Activated CD8-positive, alpha-beta T cell treated with anti-CD3 and anti-CD28 coated beads for 36 hours (primary cell): ENCODE measurements around the gene AADACL4. TPM values are rescaled to one million over a fixed set of nuclear protein-coding genes. Genes with fewer than 3 reads are reported as not detected.

Experiments used
- ATAC-seq: fragments of 200-7000 bp; cut with Tn5 transposase; one replicate; pipeline ENCODE4 v1.10.0; 2021; ENCODE audit warnings: mild to moderate bottlenecking, moderate library complexity
- CTCF ChIA-PET: fragments of 350-600 bp; sonication (Branson Sonifier 250); formaldehyde crosslinking; loops from one replicate; lab custom pipeline; 2021; ENCODE audit warnings: antibody characterized with exemption; lab: Charles Lee
- POLR2A ChIA-PET: fragments of 350-600 bp; sonication (Branson Sonifier 250); formaldehyde crosslinking; loops from one replicate; lab custom pipeline; 2021; ENCODE audit warnings: antibody characterized with exemption; lab: Charles Lee
- DNase-seq: peaks from one replicate; pipeline ENCODE4 v3.0.0-alpha.2; 2020
- H3K27ac Mint-ChIP-seq: one replicate; pipeline ENCODE4 v1.8.0; 2021; ENCODE audit warnings: mild to moderate bottlenecking, mixed read lengths
- H3K27me3 Mint-ChIP-seq: one replicate; pipeline ENCODE4 v1.8.0; 2021; ENCODE audit warnings: mixed read lengths
- H3K36me3 Mint-ChIP-seq: one replicate; pipeline ENCODE4 v1.8.0; 2021; ENCODE audit warnings: low read depth, mixed read lengths
- H3K4me1 Mint-ChIP-seq: one replicate; pipeline ENCODE4 v1.8.0; 2021; ENCODE audit warnings: low read depth, mixed read lengths
- H3K4me3 Mint-ChIP-seq: one replicate; pipeline ENCODE4 v1.8.0; 2021; ENCODE audit warnings: mild to moderate bottlenecking, moderate library complexity, mixed read lengths
- H3K9me3 Mint-ChIP-seq: one replicate; pipeline ENCODE4 v1.8.0; 2021; ENCODE audit warnings: mixed read lengths
- intact Hi-C: fragments of 100-400 bp; cut with micrococcal nuclease; formaldehyde crosslinking; loops from one replicate; pipeline ENCODE4 v1.10.0; 2022
- total RNA-seq, 2 experiments: library from RNA; stranded (reverse); gene quantifications; one replicate each; pipeline ENCODE4 v1.2.3, GENCODE V29; 2021
- TF ChIP-seq, protein P1 (sequence below): fragments of 200-600 bp; IDR thresholded peaks from one replicate; pipeline ENCODE4 v1.8.0; 2022; ENCODE audit warnings: antibody characterized with exemption, mild to moderate bottlenecking

AADACL4 gene
- total RNA-seq, 2 experiments from 2014 or later, result not detected

DNA sequence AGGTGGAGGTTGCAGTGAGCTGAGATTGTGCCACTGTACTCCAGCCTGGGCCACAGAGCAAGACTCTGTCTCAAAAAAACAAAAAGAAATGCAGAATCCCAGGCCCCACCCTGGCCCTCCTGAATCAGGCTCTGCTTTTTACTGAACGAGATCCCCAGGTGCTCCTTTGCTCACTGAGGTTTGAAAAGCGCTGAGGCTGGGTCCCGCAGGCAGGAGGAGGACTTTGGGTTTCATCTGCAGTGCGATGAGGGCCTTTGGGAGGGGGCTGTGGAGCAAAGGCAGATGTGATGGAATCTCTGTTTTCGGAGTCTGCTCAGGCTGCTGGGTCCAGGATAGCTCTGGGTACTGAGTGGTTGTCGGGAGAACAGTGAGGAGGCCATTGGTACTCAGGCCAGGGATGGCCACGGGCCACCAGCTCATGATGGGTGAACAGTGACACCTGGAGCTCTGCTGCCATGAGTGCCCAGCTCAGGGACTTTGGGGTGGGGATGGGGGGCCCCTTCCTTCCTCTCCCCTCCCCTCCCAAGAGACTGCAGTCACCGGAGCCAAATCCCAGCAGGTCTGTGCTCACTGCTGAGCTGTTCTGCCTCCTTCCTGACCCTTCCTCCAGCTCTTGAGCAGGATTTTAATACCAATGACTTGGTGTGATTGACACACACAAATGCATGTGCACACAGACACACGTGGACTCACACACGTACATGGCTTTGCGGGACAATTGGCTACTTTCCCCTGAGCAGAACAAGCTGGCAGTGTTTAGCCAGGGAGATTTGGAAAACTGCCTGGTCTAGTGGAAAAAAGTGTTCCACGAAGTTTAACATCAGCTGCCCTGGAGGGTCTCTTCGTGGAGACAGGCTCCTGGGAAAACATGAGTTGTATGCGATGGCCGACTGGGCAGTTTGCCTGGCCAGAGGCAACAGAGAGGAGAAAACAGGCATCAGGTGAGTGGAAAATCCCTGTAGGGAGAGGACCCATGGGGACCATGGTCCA, 22.2 kb upstream of the AADACL4 start:
- no peak overlapping the region for H3K4me3 Mint-ChIP-seq
- H3K4me1 Mint-ChIP-seq, result peaks cover 25% of the 10 kb centered on the region
- no peak overlapping the region for H3K27ac Mint-ChIP-seq
- H3K27me3 Mint-ChIP-seq, result no peaks in the 10 kb centered on the region
- H3K36me3 Mint-ChIP-seq, result peaks cover 8% of the 10 kb centered on the region
- H3K9me3 Mint-ChIP-seq, result no peaks in the 10 kb centered on the region
- ChIA-PET POLR2A (interaction anchor here (1.1 to 1.4 kb wide), 2 partner anchors 8 to 160 kb away, joined by 3 to 4 read pairs; no protein-coding TSS in a partner anchor), CTCF (interaction anchor here (1.0 to 6.4 kb wide), 8 partner anchors 13 to 309 kb away, joined by 3 to 34 read pairs (median 12); no protein-coding TSS in a partner anchor)
- intact Hi-C loops, result loop anchor here (10.0 kb wide), 1 partner anchor 307 kb away; no protein-coding TSS in a partner anchor
- no peak for DNase-seq
- no peak for ATAC-seq
- TF ChIP-seq, protein P1, sequence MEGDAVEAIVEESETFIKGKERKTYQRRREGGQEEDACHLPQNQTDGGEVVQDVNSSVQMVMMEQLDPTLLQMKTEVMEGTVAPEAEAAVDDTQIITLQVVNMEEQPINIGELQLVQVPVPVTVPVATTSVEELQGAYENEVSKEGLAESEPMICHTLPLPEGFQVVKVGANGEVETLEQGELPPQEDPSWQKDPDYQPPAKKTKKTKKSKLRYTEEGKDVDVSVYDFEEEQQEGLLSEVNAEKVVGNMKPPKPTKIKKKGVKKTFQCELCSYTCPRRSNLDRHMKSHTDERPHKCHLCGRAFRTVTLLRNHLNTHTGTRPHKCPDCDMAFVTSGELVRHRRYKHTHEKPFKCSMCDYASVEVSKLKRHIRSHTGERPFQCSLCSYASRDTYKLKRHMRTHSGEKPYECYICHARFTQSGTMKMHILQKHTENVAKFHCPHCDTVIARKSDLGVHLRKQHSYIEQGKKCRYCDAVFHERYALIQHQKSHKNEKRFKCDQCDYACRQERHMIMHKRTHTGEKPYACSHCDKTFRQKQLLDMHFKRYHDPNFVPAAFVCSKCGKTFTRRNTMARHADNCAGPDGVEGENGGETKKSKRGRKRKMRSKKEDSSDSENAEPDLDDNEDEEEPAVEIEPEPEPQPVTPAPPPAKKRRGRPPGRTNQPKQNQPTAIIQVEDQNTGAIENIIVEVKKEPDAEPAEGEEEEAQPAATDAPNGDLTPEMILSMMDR, result no peak

DNA sequence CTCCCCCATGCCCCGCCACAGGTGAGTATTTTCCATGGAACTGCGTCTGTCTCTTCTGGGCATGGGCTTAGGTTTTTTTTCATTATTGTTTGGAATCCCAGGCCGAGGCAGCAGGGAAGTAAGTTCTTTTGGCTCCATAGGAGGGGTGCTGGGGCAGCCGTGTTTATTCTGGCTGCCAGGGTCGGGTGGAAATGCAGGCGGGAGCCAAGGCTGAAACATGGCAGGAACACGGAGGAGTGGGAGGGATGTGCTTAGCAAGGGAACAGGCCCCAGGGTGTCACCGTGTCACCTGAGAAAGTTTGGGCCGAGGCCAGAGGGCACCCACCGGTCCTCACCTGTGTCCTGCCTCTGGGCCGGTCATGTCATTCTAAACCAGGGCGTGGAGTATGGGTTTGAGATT, 21.4 kb upstream of the AADACL4 start:
- Mint-ChIP-seq H3K36me3 (peaks cover 6% of the 10 kb centered on the region), H3K27me3 (no peaks in the 10 kb centered on the region), H3K9me3 (no peaks in the 10 kb centered on the region), H3K4me1 (peaks cover 26% of the 10 kb centered on the region), H3K27ac (no peak overlapping the region), H3K4me3 (no peak overlapping the region)
- intact Hi-C loops, result loop anchor here (10.0 kb wide), 1 partner anchor 308 kb away; no protein-coding TSS in a partner anchor
- no peak for DNase-seq
- ChIA-PET POLR2A (no interaction called here), CTCF (interaction anchor here (1.0 to 3.9 kb wide), 2 partner anchors 36 to 215 kb away, joined by 3 to 16 read pairs; no protein-coding TSS in a partner anchor)
- ATAC-seq, result no peak
- TF ChIP-seq, protein P1, result no peak

DNA sequence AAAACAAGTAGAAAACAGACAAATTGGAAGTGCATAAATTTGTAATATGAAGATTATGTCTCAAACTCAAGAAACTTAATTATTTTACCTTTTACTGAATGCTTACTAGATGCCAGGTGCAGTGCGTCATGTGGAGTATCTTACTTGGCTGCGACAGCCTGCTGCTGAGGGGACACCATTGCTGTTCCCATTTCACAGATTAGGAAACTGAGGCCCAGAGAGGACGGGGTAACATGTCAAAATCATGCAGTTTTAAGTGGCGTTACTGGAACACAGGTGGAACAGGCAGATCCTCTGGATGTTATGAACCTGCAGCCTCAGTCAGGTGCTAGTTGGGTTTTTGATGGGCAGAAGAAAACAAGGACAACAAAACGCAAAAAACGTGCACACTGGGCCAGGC, 18.6 kb upstream of the AADACL4 start:
- Mint-ChIP-seq H3K4me1 (peaks cover 19% of the 10 kb centered on the region), H3K9me3 (no peaks in the 10 kb centered on the region), H3K27me3 (no peaks in the 10 kb centered on the region), H3K4me3 (no peak overlapping the region), H3K27ac (no peak overlapping the region), H3K36me3 (peaks cover 6% of the 10 kb centered on the region)
- TF ChIP-seq, protein P1, result no peak
- ChIA-PET CTCF (no interaction called here), POLR2A (no interaction called here)
- ATAC-seq (no peak), DNase-seq (no peak)
- intact Hi-C loops, result loop anchor here (10.0 kb wide), 1 partner anchor 310 kb away; no protein-coding TSS in a partner anchor

DNA sequence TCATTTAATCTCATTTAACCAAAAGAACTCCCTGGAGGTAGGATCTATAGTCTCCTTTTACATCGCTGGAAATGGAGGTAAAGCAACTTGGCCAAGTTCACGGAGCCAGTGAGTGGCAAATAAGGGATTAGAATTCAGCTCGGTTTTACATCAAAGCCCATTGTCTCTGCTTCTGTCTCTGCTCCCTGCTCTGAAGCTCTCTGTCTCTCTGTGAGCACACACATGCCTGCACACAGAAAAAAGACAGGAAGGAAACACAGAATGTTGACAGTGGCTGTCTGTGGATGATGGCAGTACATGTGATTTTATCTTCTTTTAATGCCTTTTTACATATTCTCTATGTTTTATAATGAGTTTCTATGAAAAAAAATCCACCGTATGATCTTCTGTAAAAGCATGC, 17.0 kb upstream of the AADACL4 start:
- H3K4me1 Mint-ChIP-seq, result peaks cover 10% of the 10 kb centered on the region
- intact Hi-C loops, result loop anchor here (10.0 kb wide), 1 partner anchor 312 kb away; no protein-coding TSS in a partner anchor
- POLR2A ChIA-PET, result no interaction called here

More for the DNA sequence above, 17.0 kb upstream of the AADACL4 start:
- DNase-seq, result no peak
- TF ChIP-seq, protein P1, result no peak
- Mint-ChIP-seq H3K27me3 (peaks cover 1% of the 10 kb centered on the region), H3K9me3 (no peaks in the 10 kb centered on the region), H3K4me3 (no peak overlapping the region), H3K36me3 (peaks cover 4% of the 10 kb centered on the region), H3K27ac (no peak overlapping the region)
- no peak for ATAC-seq
- CTCF ChIA-PET, result no interaction called here
